ENCODE measurements around the gene LRRC43.
A peak's percentile ranks its signal among the peaks of the same experiment; 100 is the strongest.

Gene LRRC43

GRCh38 chr12:122226366-122227125, 43.6 kb downstream of the LRRC43 start:
- peak; percentile 55 for DNase-seq

GRCh38 chr12:122227341-122227740, 44.4 kb downstream of the LRRC43 start:
- peak; percentile 68 for DNase-seq

GRCh38 chr12:122228092-122228491, 45.2 kb downstream of the LRRC43 start:
- DNase-seq: peak; percentile 2

GRCh38 chr12:122230798-122231197, 47.9 kb downstream of the LRRC43 start:
- DNase-seq: no peak

- DNase-seq: no peak
Measured at GRCh38 chr12:122232691-122233090, 49.8 kb downstream of the LRRC43 start.

GRCh38 chr12:122235741-122236140, 52.8 kb downstream of the LRRC43 start:
- DNase-seq: no peak

- DNase-seq: peak; percentile 8
Measured at GRCh38 chr12:122238861-122239260, 55.9 kb downstream of the LRRC43 start.

- DNase-seq: no peak
Measured at GRCh38 chr12:122243965-122244364, 61.0 kb downstream of the LRRC43 start.

GRCh38 chr12:122244565-122245371, 61.8 kb downstream of the LRRC43 start:
- no peak for DNase-seq

- DNase-seq: no peak
Measured at GRCh38 chr12:122245553-122245952, 62.6 kb downstream of the LRRC43 start.

- no peak for DNase-seq
Measured at GRCh38 chr12:122250047-122250446, 67.1 kb downstream of the LRRC43 start.

- DNase-seq: no peak
Measured at GRCh38 chr12:122250536-122250935, 67.6 kb downstream of the LRRC43 start.

Data from NCI-H146 (cell line).